ENCODE measurements around the gene IGLL1.
"Not testable (repeated sequence)": the region's sequence is repeated elsewhere in the genome, so short reads cannot be mapped to it uniquely, and the experiment has no call there.

The IGLL1 gene

DNA sequence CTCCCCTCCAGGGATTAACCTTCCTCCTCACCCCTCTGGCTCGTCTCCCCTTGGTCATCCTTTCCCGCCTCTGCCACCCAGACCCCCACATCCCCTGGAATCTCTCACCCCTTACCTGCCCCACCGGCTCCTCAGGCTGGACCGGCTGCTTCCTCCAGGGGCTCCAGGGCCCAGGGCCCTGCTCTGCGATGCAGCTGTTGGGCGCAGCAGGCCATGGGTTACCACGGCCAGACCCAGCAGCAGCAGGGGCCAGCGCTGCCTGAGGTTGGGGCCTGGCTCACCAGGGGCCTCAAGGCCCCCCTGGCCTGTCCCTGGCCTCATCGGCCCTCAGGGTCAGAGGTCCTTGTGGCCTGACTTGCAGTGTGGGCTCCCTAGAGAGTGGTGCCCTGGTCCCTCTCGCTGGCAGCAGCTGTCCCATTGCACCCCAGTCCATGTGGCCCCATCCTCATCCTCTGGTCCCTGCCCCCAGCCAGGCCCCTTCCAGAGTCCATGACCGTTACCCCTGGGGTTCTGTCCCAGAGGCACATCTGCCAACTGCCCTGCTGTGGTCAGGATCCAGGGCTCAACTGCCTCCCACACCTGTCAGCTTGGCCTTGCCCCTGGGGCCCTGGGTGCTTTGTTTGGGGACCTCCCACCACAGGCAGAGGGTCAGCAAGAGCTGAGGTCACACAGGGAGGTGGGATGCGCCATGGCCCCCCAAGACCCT lies at the start of gene IGLL1:
Gene IGLL1, minus strand, starts transcription at position 421 of the 706 bp plus-strand sequence. Its CDS starts 100 bp downstream, at position 321.
- no peak for DNase-seq (ENCODE audit: low spot score)
- TF ChIP-seq, protein P1, sequence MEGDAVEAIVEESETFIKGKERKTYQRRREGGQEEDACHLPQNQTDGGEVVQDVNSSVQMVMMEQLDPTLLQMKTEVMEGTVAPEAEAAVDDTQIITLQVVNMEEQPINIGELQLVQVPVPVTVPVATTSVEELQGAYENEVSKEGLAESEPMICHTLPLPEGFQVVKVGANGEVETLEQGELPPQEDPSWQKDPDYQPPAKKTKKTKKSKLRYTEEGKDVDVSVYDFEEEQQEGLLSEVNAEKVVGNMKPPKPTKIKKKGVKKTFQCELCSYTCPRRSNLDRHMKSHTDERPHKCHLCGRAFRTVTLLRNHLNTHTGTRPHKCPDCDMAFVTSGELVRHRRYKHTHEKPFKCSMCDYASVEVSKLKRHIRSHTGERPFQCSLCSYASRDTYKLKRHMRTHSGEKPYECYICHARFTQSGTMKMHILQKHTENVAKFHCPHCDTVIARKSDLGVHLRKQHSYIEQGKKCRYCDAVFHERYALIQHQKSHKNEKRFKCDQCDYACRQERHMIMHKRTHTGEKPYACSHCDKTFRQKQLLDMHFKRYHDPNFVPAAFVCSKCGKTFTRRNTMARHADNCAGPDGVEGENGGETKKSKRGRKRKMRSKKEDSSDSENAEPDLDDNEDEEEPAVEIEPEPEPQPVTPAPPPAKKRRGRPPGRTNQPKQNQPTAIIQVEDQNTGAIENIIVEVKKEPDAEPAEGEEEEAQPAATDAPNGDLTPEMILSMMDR (IDR thresholded peaks at IDR 0.05; ENCODE audit: borderline replicate concordance, control extremely low read depth, extremely low read depth, insufficient read depth, missing control alignments): no peak
- in situ Hi-C loops (cut with MboI; ENCODE audit: low sequenced_read_pairs, unreplicated experiment): no loop called here

GRCh38 chr22:23628056-23628743 lies 48.1 kb upstream of the IGLL1 start:
- in situ Hi-C loops (cut with MboI; ENCODE audit: low sequenced_read_pairs, unreplicated experiment); DNase-seq (ENCODE audit: low spot score): not testable (repeated sequence)

GRCh38 chr22:23627401-23628055 lies 47.4 kb upstream of the IGLL1 start:
- in situ Hi-C loops (cut with MboI; ENCODE audit: low sequenced_read_pairs, unreplicated experiment); DNase-seq (ENCODE audit: low spot score): not testable (repeated sequence)

- in situ Hi-C loops (cut with MboI; ENCODE audit: low sequenced_read_pairs, unreplicated experiment): no loop called here
- no peak for DNase-seq (ENCODE audit: low spot score)
- TF ChIP-seq, protein P1 (IDR thresholded peaks at IDR 0.05; ENCODE audit: borderline replicate concordance, control extremely low read depth, extremely low read depth, insufficient read depth, missing control alignments): no peak
Observed at GRCh38 chr22:23626286-23626975, 46.3 kb upstream of the IGLL1 start.

DNA sequence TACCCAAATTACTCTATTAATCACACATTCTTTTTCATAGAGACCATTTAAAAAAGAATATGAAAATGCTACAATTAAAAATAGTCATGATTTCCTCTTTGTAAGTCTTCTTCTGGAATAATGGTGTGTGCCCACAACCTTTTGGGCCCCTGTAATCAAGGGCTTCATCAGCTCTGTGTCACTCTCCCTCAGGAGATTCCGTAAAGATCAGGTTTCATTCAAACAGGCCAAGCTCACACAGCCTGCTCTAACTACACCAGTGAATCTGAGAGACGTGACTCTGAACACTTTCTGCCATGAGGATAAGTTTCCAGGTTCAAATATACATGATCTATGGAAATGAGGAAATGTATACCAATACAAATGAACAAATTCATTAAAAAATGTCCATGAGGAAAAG lies 42.5 kb upstream of the IGLL1 start:
- in situ Hi-C loops (cut with MboI; ENCODE audit: low sequenced_read_pairs, unreplicated experiment): no loop called here
- DNase-seq (ENCODE audit: low spot score): no peak
- TF ChIP-seq, protein P1 (IDR thresholded peaks at IDR 0.05; ENCODE audit: borderline replicate concordance, control extremely low read depth, extremely low read depth, insufficient read depth, missing control alignments): no peak

DNA sequence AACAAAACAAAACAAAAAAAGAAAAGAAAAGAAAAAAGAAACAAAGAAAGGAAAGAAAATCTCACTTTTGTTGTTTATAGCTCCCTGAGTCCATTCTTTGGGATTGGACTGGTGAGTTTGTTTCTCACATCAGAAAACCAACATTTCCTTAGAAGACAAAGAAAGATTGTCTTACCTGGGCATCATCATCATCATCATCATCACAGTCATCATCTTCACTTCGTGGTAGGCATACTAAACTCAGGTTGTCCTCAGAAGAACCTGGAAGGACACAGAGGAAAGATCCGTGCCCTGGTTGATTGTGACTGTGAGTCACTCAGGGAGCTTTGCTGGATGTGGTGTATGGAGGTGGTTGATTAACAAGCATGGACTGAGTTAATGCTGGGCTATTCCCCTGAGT lies 41.8 kb upstream of the IGLL1 start:
- in situ Hi-C loops (cut with MboI; ENCODE audit: low sequenced_read_pairs, unreplicated experiment); DNase-seq (ENCODE audit: low spot score): not testable (repeated sequence)

- no peak for DNase-seq (ENCODE audit: low spot score)
- TF ChIP-seq, protein P1 (IDR thresholded peaks at IDR 0.05; ENCODE audit: borderline replicate concordance, control extremely low read depth, extremely low read depth, insufficient read depth, missing control alignments): no peak
- in situ Hi-C loops (cut with MboI; ENCODE audit: low sequenced_read_pairs, unreplicated experiment): no loop called here
Observed at GRCh38 chr22:23621082-23621780, 41.1 kb upstream of the IGLL1 start.
